Mesothelial cell of epicardium (in vitro differentiated cells): ENCODE data around the gene FUNDC2. TPM values are rescaled to one million over a fixed set of nuclear protein-coding genes. Genes with fewer than 3 reads are reported as not detected.

ENCODE experiments used
- DNase-seq, 2 experiments: peaks; one replicate each; pipeline ENCODE4 v3.0.0; 2021; ENCODE audit warnings: low spot score in 2 of 2; ENCODE audit not compliant: unreplicated experiment in 2 of 2
- H3K27ac Mint-ChIP-seq: 2 replicates; pipeline ENCODE4 v1.8.0; 2021; ENCODE audit warnings: mixed read lengths
- H3K27me3 Mint-ChIP-seq: 2 replicates; pipeline ENCODE4 v1.8.0; 2021; ENCODE audit warnings: low read depth, mixed read lengths
- H3K36me3 Mint-ChIP-seq: 2 replicates; pipeline ENCODE4 v1.8.0; 2021; ENCODE audit warnings: mixed read lengths
- H3K4me1 Mint-ChIP-seq: 2 replicates; pipeline ENCODE4 v1.8.0; 2021; ENCODE audit warnings: mixed read lengths
- H3K4me3 Mint-ChIP-seq: 2 replicates; pipeline ENCODE4 v1.8.0; 2021; ENCODE audit warnings: mild to moderate bottlenecking, moderate library complexity, mixed read lengths
- H3K9me3 Mint-ChIP-seq: 2 replicates; pipeline ENCODE4 v1.8.0; 2021; ENCODE audit warnings: mixed read lengths
- CTCF ChIP-seq: fragments of 200-600 bp; sonication (generic); IDR thresholded peaks from one replicate; pipeline ENCODE4 v1.5.0; 2021; ENCODE audit warnings: antibody characterized with exemption; ENCODE audit not compliant: unreplicated experiment
- total RNA-seq: library from RNA; stranded (reverse); gene quantifications from 3 replicates; pipeline ENCODE4 v1.2.1, GENCODE V29; 2021

The FUNDC2 gene
- total RNA-seq, 1 donor from 2014 or later: 57.9 TPM

- no peak for TF ChIP-seq CTCF
- Mint-ChIP-seq H3K9me3 (peaks cover 22% of the 10 kb centered on the region), H3K27me3 (no peaks in the 10 kb centered on the region), H3K27ac (peak within 1 kb of the TSS; percentile 90), H3K36me3 (peaks cover 11% of the 10 kb centered on the region), H3K4me3 (peak within 1 kb of the TSS; percentile 86), H3K4me1 (peaks cover 18% of the 10 kb centered on the region)
- DNase-seq: peak; percentile 66 to 70
These were observed 44.5 kb downstream of the FUNDC2 start, which contains the start of the genes BRCC3, CMC4 and MTCP1 for GRCh38 chrX:155070975-155071693. Gene BRCC3, plus strand, starts transcription at chrX:155071508. Its CDS starts 20 bp downstream, at chrX:155071528. Gene CMC4, minus strand, starts transcription at chrX:155071136. Its CDS starts 7,113 bp downstream, at chrX:155064023. Gene MTCP1, minus strand, starts transcription at chrX:155071136. Its CDS starts 5,126 bp downstream, at chrX:155066010.

GRCh38 chrX:155071694-155072280 is 45.1 kb downstream of the FUNDC2 start:
- no peak for TF ChIP-seq CTCF
- Mint-ChIP-seq H3K9me3 (peaks cover 22% of the 10 kb centered on the region), H3K4me1 (peaks cover 18% of the 10 kb centered on the region), H3K27me3 (no peaks in the 10 kb centered on the region), H3K27ac (peak overlapping the region; percentile 90), H3K4me3 (peak overlapping the region; percentile 86), H3K36me3 (peaks cover 11% of the 10 kb centered on the region)
- DNase-seq: no peak

- H3K4me3 Mint-ChIP-seq: no peak overlapping the region
- no peaks in the 10 kb centered on the region for H3K27me3 Mint-ChIP-seq
- TF ChIP-seq CTCF: peak; percentile 30
- H3K4me1 Mint-ChIP-seq: no peaks in the 10 kb centered on the region
- H3K36me3 Mint-ChIP-seq: peaks cover 17% of the 10 kb centered on the region
- no peak for DNase-seq
- H3K9me3 Mint-ChIP-seq: peaks cover 13% of the 10 kb centered on the region
- no peak overlapping the region for H3K27ac Mint-ChIP-seq
These were observed 59.7 kb downstream of the FUNDC2 start for GRCh38 chrX:155086202-155086840.

GRCh38 chrX:155086961-155087735 is 60.5 kb downstream of the FUNDC2 start:
- no peak for TF ChIP-seq CTCF
- no peak for DNase-seq
- no peak overlapping the region for H3K27ac Mint-ChIP-seq
- peaks cover 17% of the 10 kb centered on the region for H3K36me3 Mint-ChIP-seq
- no peaks in the 10 kb centered on the region for H3K27me3 Mint-ChIP-seq
- no peak overlapping the region for H3K4me3 Mint-ChIP-seq
- no peaks in the 10 kb centered on the region for H3K4me1 Mint-ChIP-seq
- peaks cover 13% of the 10 kb centered on the region for H3K9me3 Mint-ChIP-seq

GRCh38 chrX:155094468-155095061 is 67.9 kb downstream of the FUNDC2 start:
- H3K27ac Mint-ChIP-seq: no peak overlapping the region
- TF ChIP-seq CTCF: peak; percentile 73
- H3K4me1 Mint-ChIP-seq: no peaks in the 10 kb centered on the region
- H3K27me3 Mint-ChIP-seq: no peaks in the 10 kb centered on the region
- peaks cover 7% of the 10 kb centered on the region for H3K36me3 Mint-ChIP-seq
- peaks cover 15% of the 10 kb centered on the region for H3K9me3 Mint-ChIP-seq
- no peak overlapping the region for H3K4me3 Mint-ChIP-seq
- DNase-seq: no peak
